Neural cell (in vitro differentiated cells): ENCODE results near the gene SLC6A15.

ENCODE experiments used
- EP300 ChIP-seq: fragments of 450-650 bp; conservative IDR thresholded peaks from 2 replicates; pipeline ENCODE4 v1.6.1; 2014; ENCODE audit warnings: antibody characterized with exemption, mild to moderate bottlenecking, moderate library complexity; ENCODE audit not compliant: poor library complexity, severe bottlenecking
- POLR2AphosphoS5 ChIP-seq: IDR thresholded peaks from 2 replicates; pipeline ENCODE4 v1.6.1; 2012
- TF ChIP-seq, protein P1 (sequence below): fragments of 450-650 bp; IDR thresholded peaks from 2 replicates; pipeline ENCODE4 v1.5.1; 2014; ENCODE audit warnings: antibody characterized with exemption, mild to moderate bottlenecking, moderate library complexity; ENCODE audit not compliant: poor library complexity, severe bottlenecking

DNA sequence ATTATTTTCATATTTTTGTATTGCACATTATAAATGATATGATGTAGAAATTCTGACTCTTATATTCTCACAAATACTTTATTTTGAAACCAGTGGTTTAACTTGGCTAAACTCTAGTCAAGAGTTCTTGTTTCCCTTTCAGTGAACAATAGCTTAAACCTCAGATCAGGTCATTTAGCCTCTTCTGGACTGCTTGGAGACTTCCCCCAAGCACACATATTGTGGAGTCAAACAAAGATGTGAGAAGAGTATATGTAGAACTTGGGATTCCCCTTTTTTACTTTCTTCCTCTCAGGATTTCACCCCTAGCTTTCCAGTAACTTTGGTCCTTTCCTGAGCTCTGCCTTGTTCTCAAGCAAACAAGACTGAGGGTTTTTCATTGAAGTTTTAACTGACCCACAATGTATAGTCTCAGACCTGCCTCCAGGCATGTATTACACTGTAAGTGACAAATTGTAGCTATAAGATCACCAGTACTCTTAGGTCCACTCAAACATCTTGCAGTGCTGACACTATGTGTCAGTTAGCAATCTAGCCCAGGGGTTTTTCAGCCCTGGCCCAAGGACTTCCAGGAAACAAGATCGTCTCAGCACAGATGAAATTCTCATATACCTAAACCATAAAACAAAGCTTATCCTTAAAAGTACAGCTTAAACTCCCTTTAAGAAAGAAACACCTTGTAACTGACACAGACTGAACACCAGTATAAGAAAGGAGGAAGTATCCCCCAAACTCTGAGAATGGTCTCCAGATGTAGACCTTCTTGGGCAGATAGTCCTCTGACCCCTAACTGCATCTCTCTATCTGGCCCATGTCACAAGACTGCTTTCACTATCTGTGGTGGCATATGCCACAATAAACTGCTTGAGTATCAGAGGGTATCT lies 98.6 kb downstream of the SLC6A15 start:
- TF ChIP-seq POLR2AphosphoS5, result no peak
- no peak for TF ChIP-seq EP300
- TF ChIP-seq, protein P1, sequence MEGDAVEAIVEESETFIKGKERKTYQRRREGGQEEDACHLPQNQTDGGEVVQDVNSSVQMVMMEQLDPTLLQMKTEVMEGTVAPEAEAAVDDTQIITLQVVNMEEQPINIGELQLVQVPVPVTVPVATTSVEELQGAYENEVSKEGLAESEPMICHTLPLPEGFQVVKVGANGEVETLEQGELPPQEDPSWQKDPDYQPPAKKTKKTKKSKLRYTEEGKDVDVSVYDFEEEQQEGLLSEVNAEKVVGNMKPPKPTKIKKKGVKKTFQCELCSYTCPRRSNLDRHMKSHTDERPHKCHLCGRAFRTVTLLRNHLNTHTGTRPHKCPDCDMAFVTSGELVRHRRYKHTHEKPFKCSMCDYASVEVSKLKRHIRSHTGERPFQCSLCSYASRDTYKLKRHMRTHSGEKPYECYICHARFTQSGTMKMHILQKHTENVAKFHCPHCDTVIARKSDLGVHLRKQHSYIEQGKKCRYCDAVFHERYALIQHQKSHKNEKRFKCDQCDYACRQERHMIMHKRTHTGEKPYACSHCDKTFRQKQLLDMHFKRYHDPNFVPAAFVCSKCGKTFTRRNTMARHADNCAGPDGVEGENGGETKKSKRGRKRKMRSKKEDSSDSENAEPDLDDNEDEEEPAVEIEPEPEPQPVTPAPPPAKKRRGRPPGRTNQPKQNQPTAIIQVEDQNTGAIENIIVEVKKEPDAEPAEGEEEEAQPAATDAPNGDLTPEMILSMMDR, result no peak
